Measurements from ENCODE around the gene HOXA3.

Gene HOXA3

GRCh38 chr7:27168265-27168947 is 16.0 kb upstream of the HOXA3 start:
- no peak for DNase-seq (ENCODE audit: low read depth in 1 of 2, low spot score in 1 of 2)

- DNase-seq (ENCODE audit: low read depth in 1 of 2, low spot score in 1 of 2) = no peak
Measured at GRCh38 chr7:27167916-27168264, 15.5 kb upstream of the HOXA3 start.

GRCh38 chr7:27166531-27167505 is 14.4 kb upstream of the HOXA3 start:
- no peak for DNase-seq (ENCODE audit: low read depth in 1 of 2, low spot score in 1 of 2)

GRCh38 chr7:27165996-27166530 is 13.7 kb upstream of the HOXA3 start:
- DNase-seq (ENCODE audit: low read depth in 1 of 2, low spot score in 1 of 2) = no peak

GRCh38 chr7:27165089-27165995 is 13.0 kb upstream of the HOXA3 start, which contains the start of gene HOXA9:
Gene HOXA9 (minus strand): TSS chr7:27165537. CDS start chr7:27165457, 80 bp downstream.
- DNase-seq (ENCODE audit: low read depth in 1 of 2, low spot score in 1 of 2) = no peak

- no peak for DNase-seq (ENCODE audit: low read depth in 1 of 2, low spot score in 1 of 2)
Measured at GRCh38 chr7:27164367-27165088, 12.1 kb upstream of the HOXA3 start.

- no peak for DNase-seq (ENCODE audit: low read depth in 1 of 2, low spot score in 1 of 2)
Measured at GRCh38 chr7:27164045-27164366, 11.6 kb upstream of the HOXA3 start.

- DNase-seq (ENCODE audit: low read depth in 1 of 2, low spot score in 1 of 2) = no peak
Measured at GRCh38 chr7:27163288-27164044, 11.1 kb upstream of the HOXA3 start.

GRCh38 chr7:27162561-27163287 is 10.3 kb upstream of the HOXA3 start:
- DNase-seq (ENCODE audit: low read depth in 1 of 2, low spot score in 1 of 2) = no peak

GRCh38 chr7:27161721-27162560 is 9.6 kb upstream of the HOXA3 start:
- no peak for DNase-seq (ENCODE audit: low read depth in 1 of 2, low spot score in 1 of 2)

- DNase-seq (ENCODE audit: low read depth in 1 of 2, low spot score in 1 of 2) = no peak
Measured at GRCh38 chr7:27161214-27161720, 8.9 kb upstream of the HOXA3 start.

GRCh38 chr7:27160546-27161213 is 8.3 kb upstream of the HOXA3 start:
- peak; percentile 67 to 83 for DNase-seq (ENCODE audit: low read depth in 1 of 2, low spot score in 1 of 2)

- DNase-seq (ENCODE audit: low read depth in 1 of 2, low spot score in 1 of 2) = no peak
Measured at GRCh38 chr7:27160145-27160545, 7.8 kb upstream of the HOXA3 start.

- no peak for DNase-seq (ENCODE audit: low read depth in 1 of 2, low spot score in 1 of 2)
Measured at GRCh38 chr7:27159266-27160144, 7.1 kb upstream of the HOXA3 start.

GRCh38 chr7:27158436-27159265 is 6.3 kb upstream of the HOXA3 start:
- DNase-seq (ENCODE audit: low read depth in 1 of 2, low spot score in 1 of 2) = no peak
